Muscle of leg (tissue), 11 donors: ENCODE data around the gene MYO1F. TPM values are rescaled to one million over a fixed set of nuclear protein-coding genes. Genes with fewer than 3 reads are reported as not detected.
"Not testable (repeated sequence)": the region's sequence is repeated elsewhere in the genome, so short reads cannot be mapped to it uniquely, and the experiment has no call there.

Experiments
- DNase-seq: peaks from one replicate; pipeline ENCODE4 v3.0.0; 2013
- H3K27ac ChIP-seq: one replicate; pipeline ENCODE4 v1.5.1; 2013; ENCODE audit warnings: mild to moderate bottlenecking, low read length, control low read depth
- H3K27me3 ChIP-seq: one replicate; pipeline ENCODE4 v1.6.1; 2013; ENCODE audit warnings: low read length; ENCODE audit not compliant: control insufficient read depth, insufficient read depth
- H3K36me3 ChIP-seq: one replicate; pipeline ENCODE4 v1.6.1; 2013; ENCODE audit warnings: low read length; ENCODE audit not compliant: control insufficient read depth, insufficient read depth
- H3K4me1 ChIP-seq: one replicate; pipeline ENCODE4 v1.6.1; 2013; ENCODE audit warnings: low read length; ENCODE audit not compliant: control insufficient read depth, insufficient read depth
- H3K4me3 ChIP-seq: one replicate; pipeline ENCODE4 v1.5.1; 2013; ENCODE audit warnings: low read length, control low read depth
- H3K9me3 ChIP-seq: replicated peaks from 2 replicates; pipeline ENCODE4 v1.6.1; 2013; ENCODE audit warnings: low read depth, low read length; ENCODE audit not compliant: control insufficient read depth
- WGBS: methylation state at CpG from one replicate; pipeline ENCODE4 v1.1.5; 2013; ENCODE audit warnings: missing lambda C conversion rate; ENCODE audit not compliant: insufficient coverage; 5-methylcytosine and 5-hydroxymethylcytosine counted together
- polyA plus RNA-seq, 8 donors: library from polyadenylated mRNA; unstranded; fragments of 120-200 nt; gene quantifications; one replicate each; pipeline versions ENCODE4 v1.2.1 to v1.2.3, GENCODE V29; 2013; ENCODE audit warnings: inconsistent platforms in 1 of 8, low replicate concordance in 1 of 8; ENCODE audit not compliant: insufficient read length in 8 of 8, insufficient read depth in 1 of 8
- total RNA-seq: library from RNA; stranded (reverse); fragments of 120-200 nt; gene quantifications from one replicate; pipeline ENCODE4 v1.2.4, GENCODE V29; 2013

Gene MYO1F
- total and polyA plus RNA-seq, 9 donors: 2.3 to 9.2 (median 5.3) TPM

GRCh38 chr19:8526345-8527091, 50.7 kb downstream of the MYO1F start:
- peak overlapping the region; percentile 87 for H3K4me3 ChIP-seq
- H3K27ac ChIP-seq: peak overlapping the region; percentile 96
- WGBS: 5% methylated on average over 48 of the region's 57 CpGs
- H3K27me3 ChIP-seq: no peaks in the 10 kb centered on the region
- peaks cover 11% of the 10 kb centered on the region for H3K4me1 ChIP-seq
- DNase-seq: peak; percentile 96
- H3K36me3 ChIP-seq: peaks cover 5% of the 10 kb centered on the region
- H3K9me3 ChIP-seq: no peaks in the 10 kb centered on the region

- no peak for DNase-seq
- WGBS: 13% methylated on average over 15 of the region's 15 CpGs
- Histone ChIP-seq H3K4me1 (peaks cover 11% of the 10 kb centered on the region), H3K27me3 (no peaks in the 10 kb centered on the region), H3K9me3 (no peaks in the 10 kb centered on the region), H3K4me3 (peak overlapping the region; percentile 47), H3K36me3 (peaks cover 5% of the 10 kb centered on the region), H3K27ac (peak overlapping the region; percentile 96)
Measured at GRCh38 chr19:8525401-8525684, 51.9 kb downstream of the MYO1F start.

- DNase-seq: no peak
- Histone ChIP-seq H3K9me3 (no peaks in the 10 kb centered on the region), H3K27me3 (no peaks in the 10 kb centered on the region), H3K36me3 (no peaks in the 10 kb centered on the region), H3K27ac (no peak overlapping the region), H3K4me3 (no peak overlapping the region), H3K4me1 (no peaks in the 10 kb centered on the region)
- no CpG with 5 or more reads among the region's 6 CpGs for WGBS
Measured at GRCh38 chr19:8519388-8519787, 57.9 kb downstream of the MYO1F start.

GRCh38 chr19:8518536-8518935, 58.7 kb downstream of the MYO1F start:
- 84% methylated on average over 7 of the region's 11 CpGs for WGBS
- Histone ChIP-seq H3K27me3 (no peaks in the 10 kb centered on the region), H3K36me3 (no peaks in the 10 kb centered on the region), H3K9me3 (no peaks in the 10 kb centered on the region), H3K27ac (no peak overlapping the region), H3K4me1 (peaks cover under 1% of the 10 kb centered on the region), H3K4me3 (no peak overlapping the region)
- DNase-seq: no peak

GRCh38 chr19:8517551-8518442, 59.4 kb downstream of the MYO1F start:
- no peak for DNase-seq
- H3K27ac ChIP-seq: peak overlapping the region; percentile 35
- WGBS: 62% methylated on average over 4 of the region's 10 CpGs
- peaks cover under 1% of the 10 kb centered on the region for H3K36me3 ChIP-seq
- H3K4me3 ChIP-seq: no peak overlapping the region
- no peaks in the 10 kb centered on the region for H3K9me3 ChIP-seq
- H3K27me3 ChIP-seq: no peaks in the 10 kb centered on the region
- H3K4me1 ChIP-seq: peaks cover 8% of the 10 kb centered on the region

GRCh38 chr19:8515317-8515716, 61.9 kb downstream of the MYO1F start:
- no peaks in the 10 kb centered on the region for H3K27me3 ChIP-seq
- DNase-seq: no peak
- H3K9me3 ChIP-seq: no peaks in the 10 kb centered on the region
- peaks cover 13% of the 10 kb centered on the region for H3K36me3 ChIP-seq
- 91% methylated on average over 10 of the region's 11 CpGs for WGBS
- peaks cover 15% of the 10 kb centered on the region for H3K4me1 ChIP-seq
- H3K4me3 ChIP-seq: no peak overlapping the region
- no peak overlapping the region for H3K27ac ChIP-seq

- H3K27me3 ChIP-seq, DNase-seq, H3K4me3 ChIP-seq, H3K9me3 ChIP-seq: not testable (repeated sequence)
- peaks cover 15% of the 10 kb centered on the region for H3K4me1 ChIP-seq
- 91% methylated on average over 16 of the region's 21 CpGs for WGBS
- H3K27ac ChIP-seq: peak overlapping the region; percentile 96
- peaks cover 16% of the 10 kb centered on the region for H3K36me3 ChIP-seq
Measured at GRCh38 chr19:8514505-8515009, 62.7 kb downstream of the MYO1F start.

GRCh38 chr19:8513687-8514504, 63.3 kb downstream of the MYO1F start, which contains the start of gene ZNF414:
Gene ZNF414, minus strand, starts transcription at chr19:8514167. Its CDS starts 121 bp downstream, at chr19:8514046.
- Histone ChIP-seq H3K36me3 (peaks cover 17% of the 10 kb centered on the region), H3K4me3 (peak within 1 kb of the TSS; percentile 62), H3K27me3 (no peaks in the 10 kb centered on the region), H3K27ac (peak within 1 kb of the TSS; percentile 96), H3K9me3 (no peaks in the 10 kb centered on the region), H3K4me1 (peaks cover 15% of the 10 kb centered on the region)
- DNase-seq: peak; percentile 97
- WGBS: under 1% methylated on average over 62 of the region's 70 CpGs

- Histone ChIP-seq H3K4me3 (peak overlapping the region; percentile 62), H3K4me1 (peaks cover 15% of the 10 kb centered on the region), H3K36me3 (peaks cover 17% of the 10 kb centered on the region), H3K9me3 (no peaks in the 10 kb centered on the region), H3K27ac (peak overlapping the region; percentile 96), H3K27me3 (no peaks in the 10 kb centered on the region)
- DNase-seq: peak; percentile 37
- WGBS: 44% methylated on average over 13 of the region's 19 CpGs
Measured at GRCh38 chr19:8513036-8513686, 64.1 kb downstream of the MYO1F start.
